Activated CD8-positive, alpha-beta memory T cell treated with anti-CD3 and anti-CD28 coated beads for 24 hours (primary cell): ENCODE results near the gene TIMP2.

ENCODE experiments used
- DNase-seq: peaks from one replicate; pipeline ENCODE4 v3.0.0-alpha.2; 2020

Gene TIMP2

GRCh38 chr17:78862073-78863023 is 62.8 kb downstream of the TIMP2 start:
- DNase-seq, result no peak

DNA sequence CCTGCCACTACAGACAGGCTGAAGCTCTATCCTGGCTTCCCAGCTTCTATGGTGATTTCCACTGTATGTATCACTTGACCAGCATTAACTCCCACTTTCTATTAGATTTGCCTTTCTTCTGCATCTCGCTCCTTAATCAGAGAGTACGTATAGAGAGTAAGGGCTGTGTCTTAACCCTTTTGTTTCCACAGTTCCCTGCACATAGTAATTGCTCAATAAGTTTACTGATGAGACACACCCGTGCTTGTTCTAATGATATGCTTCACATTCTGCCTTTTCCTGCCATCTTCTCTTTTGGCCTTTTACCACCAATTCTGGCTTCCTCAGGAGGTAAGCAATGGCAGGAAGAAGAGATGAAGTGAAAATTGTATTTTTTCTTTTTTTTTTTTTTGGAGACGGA is 64.0 kb downstream of the TIMP2 start:
- DNase-seq, result no peak

GRCh38 chr17:78859051-78859450 is 66.1 kb downstream of the TIMP2 start:
- DNase-seq, result no peak

GRCh38 chr17:78857266-78857665 is 67.9 kb downstream of the TIMP2 start:
- no peak for DNase-seq

DNA sequence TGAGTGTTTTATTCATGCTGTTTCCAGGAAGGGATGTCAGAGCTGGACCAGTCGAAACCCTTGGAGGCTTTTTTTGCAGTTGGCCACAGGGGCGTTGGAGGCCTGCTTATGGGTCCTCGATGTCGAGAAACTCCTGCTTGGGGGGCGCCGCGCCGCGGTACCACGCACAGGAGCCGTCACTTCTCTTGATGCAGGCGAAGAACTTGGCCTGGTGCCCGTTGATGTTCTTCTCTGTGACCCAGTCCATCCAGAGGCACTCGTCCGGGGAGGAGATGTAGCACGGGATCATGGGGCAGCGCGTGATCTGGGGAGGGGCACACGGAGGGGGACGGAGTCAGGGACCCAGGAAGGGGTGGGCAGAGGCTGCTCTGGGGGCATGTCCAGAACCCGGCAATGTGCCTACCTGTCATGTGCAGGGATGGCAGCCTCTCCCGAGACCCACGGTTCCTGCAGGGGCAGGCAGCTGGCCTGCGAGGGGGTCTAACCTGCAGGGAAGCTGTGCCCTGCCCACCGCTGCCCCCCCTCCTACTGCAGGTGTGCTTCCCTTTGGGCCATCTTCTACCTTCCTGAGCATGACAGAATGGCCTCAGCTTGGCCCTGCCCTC is 69.5 kb downstream of the TIMP2 start:
- no peak for DNase-seq

GRCh38 chr17:78854508-78854907 is 70.7 kb downstream of the TIMP2 start:
- no peak for DNase-seq

- DNase-seq, result no peak
Observed at GRCh38 chr17:78853926-78854394, 71.2 kb downstream of the TIMP2 start.

DNA sequence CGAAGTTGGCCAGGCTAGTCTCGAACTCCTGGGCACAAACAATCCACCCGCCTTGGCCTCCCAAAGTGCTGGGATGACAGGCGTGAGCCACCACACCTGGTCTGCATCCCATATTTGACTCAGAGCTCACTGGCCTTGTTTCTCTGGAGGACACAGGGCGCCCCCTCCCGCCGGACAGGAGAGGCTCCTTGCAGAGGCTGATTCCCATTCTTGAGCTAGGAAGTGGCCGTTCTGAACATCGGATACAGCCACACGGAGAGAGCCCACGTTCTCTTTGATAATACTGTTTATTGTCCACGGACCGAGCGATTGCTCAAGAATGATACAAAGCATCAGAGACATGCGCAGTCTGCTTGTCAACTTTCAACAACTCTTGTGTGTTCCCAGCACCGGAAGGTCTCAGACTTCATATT is 72.5 kb downstream of the TIMP2 start:
- no peak for DNase-seq

DNA sequence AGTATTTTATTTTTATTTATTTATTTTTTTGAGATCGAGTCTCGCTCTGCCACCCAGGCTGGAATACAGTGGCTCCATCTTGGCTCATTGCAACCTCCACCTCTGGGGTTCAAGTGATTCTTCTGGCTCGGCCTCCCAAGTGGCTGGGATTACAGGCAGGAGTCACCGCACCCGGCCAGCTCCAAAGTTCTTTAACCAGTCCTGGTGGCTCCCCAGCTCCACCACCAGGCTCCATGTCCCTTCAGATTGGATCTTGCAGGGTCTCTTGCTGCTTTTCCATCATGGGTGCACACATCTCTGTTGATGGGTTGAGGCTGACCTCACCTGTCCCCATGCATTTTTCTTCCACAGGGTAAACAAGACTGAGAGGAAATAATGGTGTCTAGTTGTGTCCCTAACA is 76.2 kb downstream of the TIMP2 start:
- no peak for DNase-seq

- no peak for DNase-seq
Observed at GRCh38 chr17:78847052-78847451, 78.1 kb downstream of the TIMP2 start.

- no peak for DNase-seq
Observed at GRCh38 chr17:78844301-78845005, 80.7 kb downstream of the TIMP2 start.

GRCh38 chr17:78842881-78843565 is 82.2 kb downstream of the TIMP2 start:
- DNase-seq, result peak; percentile 73

GRCh38 chr17:78840780-78841611 is 84.2 kb downstream of the TIMP2 start, which contains the start of gene USP36:
USP36 (minus strand) TSS chr17:78840814; CDS start chr17:78836363, 4,451 bp downstream.
- DNase-seq, result peak; percentile 100

DNA sequence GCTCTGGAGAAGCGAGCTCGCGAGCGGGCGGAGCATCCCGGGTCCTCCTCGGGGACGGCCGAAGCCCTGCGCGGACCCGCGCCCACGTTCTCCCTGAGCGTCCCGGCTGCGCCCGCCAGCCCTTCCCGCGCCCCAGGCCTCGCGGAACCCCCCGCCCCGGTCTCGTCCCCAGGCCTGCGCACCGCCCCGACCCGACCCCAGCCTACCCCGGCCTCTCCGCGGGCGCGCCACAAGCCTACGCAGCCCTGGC is 84.7 kb downstream of the TIMP2 start:
- DNase-seq, result no peak

DNA sequence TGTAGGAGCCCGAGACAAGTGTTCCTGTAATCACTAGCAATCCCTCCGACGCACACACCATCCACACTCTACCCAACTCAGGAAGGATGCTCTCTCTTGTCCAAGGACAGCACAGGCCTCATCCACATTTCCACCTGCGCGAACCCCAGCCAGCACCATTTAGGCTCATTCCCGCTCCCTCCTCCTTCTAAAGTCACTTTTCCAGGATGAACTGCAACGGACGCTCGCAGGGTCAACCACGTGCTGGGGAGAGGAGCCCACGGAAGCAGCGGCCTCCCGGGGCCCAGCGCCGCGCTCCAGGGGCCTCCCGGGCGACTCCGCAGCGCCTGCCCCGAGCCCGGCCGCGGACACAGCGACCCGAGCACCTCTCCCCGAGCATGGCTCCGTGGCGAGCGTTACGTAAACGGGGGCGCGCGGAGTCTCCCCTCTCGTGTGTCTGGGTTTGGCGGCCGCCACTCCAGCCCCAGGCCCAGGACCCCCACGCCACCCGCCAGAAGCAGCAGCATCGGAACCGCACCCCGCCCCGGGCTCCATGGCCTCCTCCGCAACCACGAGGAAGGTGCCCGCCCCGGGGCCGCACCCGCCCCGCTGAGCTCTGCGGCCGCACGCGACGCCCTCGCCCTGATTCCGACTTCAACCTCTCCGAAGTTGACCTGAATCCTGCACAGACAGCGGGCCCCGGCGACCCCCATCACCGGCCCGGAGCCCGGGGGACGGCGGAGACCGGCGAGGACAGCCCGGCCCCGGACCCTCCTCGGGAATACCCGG is 85.2 kb downstream of the TIMP2 start:
- DNase-seq, result peak; percentile 69

GRCh38 chr17:78839235-78839761 is 85.9 kb downstream of the TIMP2 start:
- DNase-seq, result no peak

- DNase-seq, result no peak
Observed at GRCh38 chr17:78838574-78839005, 86.6 kb downstream of the TIMP2 start.

DNA sequence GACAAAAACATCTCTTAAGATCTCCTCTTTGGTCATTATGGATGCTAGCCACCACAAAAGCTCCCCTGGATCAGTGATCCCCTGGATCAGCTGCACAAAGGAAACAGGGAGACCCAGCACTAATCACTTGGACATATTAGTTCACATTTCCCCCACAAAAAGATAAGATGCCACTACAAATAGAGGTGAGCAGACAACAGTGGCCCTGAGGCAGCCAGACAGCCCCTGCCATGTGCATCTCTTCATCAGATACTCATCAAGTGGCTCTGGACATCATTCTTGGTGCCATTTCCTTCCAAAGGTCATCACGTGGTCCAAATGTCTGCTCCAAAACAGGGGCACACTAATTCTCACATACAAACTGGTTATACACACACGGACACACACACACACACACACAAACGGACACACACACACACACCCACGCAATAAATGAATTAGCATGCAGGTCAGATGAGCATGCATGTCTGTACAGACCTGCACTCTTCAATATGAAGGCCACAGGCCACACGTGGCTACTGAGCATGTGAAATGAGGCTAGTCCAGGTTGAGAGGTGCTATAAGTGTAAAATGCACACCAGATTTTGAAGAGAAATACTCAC is 88.7 kb downstream of the TIMP2 start:
- no peak for DNase-seq

- no peak for DNase-seq
Observed at GRCh38 chr17:78834571-78834970, 90.6 kb downstream of the TIMP2 start.

DNA sequence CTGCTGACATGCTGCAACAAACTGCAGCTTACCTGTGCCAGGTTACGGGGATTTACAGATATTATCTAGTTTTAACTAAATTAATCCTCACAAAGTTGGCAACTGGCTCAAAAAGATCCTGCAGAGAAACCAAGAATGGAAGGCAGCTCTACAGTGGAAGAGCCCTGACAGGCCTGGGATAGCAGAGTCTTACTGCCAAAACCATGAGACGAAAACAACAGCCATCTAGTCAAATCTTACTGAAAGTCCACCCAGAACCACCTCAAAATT is 92.7 kb downstream of the TIMP2 start:
- DNase-seq, result no peak
